HCEC 1CT (cell line): ENCODE data around the gene AMIGO3.
A peak's percentile ranks its signal among the peaks of the same experiment; 100 is the strongest.
"Not testable (repeated sequence)": the region's sequence is repeated elsewhere in the genome, so short reads cannot be mapped to it uniquely, and the experiment has no call there.

Source experiments
- DNase-seq: peaks from one replicate; pipeline ENCODE4 v3.0.0-alpha.2; 2017

The AMIGO3 gene, protein sequence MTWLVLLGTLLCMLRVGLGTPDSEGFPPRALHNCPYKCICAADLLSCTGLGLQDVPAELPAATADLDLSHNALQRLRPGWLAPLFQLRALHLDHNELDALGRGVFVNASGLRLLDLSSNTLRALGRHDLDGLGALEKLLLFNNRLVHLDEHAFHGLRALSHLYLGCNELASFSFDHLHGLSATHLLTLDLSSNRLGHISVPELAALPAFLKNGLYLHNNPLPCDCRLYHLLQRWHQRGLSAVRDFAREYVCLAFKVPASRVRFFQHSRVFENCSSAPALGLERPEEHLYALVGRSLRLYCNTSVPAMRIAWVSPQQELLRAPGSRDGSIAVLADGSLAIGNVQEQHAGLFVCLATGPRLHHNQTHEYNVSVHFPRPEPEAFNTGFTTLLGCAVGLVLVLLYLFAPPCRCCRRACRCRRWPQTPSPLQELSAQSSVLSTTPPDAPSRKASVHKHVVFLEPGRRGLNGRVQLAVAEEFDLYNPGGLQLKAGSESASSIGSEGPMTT

DNA sequence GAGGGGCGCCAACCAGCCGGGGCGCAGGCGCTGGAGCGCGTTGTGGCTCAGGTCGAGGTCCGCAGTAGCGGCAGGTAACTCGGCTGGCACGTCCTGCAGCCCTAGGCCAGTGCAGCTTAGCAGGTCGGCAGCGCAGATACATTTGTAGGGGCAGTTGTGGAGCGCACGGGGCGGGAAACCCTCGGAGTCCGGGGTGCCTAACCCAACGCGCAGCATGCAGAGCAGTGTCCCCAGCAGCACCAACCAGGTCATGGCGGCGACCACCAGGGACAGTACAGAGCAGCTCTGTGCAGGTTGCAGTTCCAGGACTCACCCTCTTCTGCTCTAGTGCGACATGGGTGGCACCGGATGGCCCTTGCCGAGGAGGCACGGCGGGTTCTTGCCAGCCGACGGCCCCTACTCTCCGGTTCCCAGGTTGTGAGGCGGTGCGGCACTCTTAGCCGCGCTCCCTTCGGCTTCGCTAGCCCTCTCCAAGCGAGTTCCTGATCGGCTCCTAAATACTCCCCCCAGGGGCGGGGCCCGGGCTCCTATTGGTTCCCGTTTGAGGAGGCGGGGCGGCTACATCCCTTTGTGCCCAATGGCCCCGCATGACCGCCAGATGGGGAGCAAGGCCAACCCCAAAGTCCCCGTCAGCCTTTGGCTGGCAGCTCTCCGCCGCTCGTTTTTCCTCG, at the start of gene AMIGO3:
Gene AMIGO3, minus strand, starts transcription at position 471 of the 671 bp plus-strand sequence. Its CDS starts 219 bp downstream, at position 252.
- peak; percentile 92 for DNase-seq

DNA sequence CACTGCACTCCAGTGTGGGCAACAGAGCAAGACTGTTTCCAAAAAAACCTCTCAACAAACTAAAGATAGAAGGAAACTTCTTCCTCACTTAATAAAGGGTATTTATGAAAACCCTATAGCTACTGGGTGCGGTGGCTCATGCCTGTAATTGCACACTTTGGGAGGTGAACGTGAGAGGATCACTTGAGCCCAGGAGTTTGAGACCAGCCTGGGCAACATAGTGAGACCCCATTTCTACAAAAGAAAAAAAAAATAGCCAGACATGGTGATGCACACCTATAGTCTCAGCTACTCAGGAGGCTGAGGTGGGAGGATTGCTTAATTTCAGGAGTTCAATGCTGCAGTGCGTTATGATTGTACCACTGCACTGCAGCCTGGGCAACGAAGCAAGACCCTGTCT, 44.5 kb upstream of the AMIGO3 start:
- no peak for DNase-seq

DNA sequence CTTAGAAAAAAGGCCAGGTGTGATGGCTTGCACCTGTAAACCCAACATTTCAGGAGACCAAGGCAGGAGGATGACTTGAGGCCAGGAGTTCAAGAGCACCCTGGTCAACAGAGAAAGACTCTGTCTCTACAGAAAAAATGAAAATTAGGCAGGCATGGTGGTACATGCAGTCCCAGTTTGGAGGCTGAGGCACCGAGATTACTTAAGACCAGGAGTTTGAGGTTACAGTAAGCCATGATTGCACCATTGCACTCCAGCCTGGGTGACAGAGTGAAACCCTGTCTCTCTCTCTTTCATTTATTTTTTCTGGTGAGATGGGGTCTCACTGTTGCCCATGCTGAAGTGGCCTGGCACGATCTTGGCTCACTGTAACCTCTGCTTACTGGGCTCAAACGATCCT, 42.2 kb upstream of the AMIGO3 start:
- no peak for DNase-seq

DNA sequence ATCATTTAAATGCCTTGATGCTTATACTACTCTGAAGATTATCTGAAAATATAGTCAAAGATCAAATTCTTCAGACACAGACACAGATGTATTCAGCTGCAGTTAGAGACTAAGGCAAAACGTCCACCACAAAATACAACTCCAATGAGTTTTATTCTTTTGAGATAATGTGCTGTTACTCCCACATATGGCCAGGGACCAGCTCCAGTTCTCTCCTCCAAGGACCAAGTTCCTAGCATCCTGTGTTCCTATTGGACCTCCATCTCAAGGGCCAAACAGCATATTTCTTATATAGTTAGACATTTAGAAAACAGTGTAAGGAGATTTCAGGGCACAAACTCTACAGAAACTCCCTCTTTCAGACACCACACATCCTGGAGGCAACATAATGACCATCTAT, 39.7 kb upstream of the AMIGO3 start:
- no peak for DNase-seq

DNA sequence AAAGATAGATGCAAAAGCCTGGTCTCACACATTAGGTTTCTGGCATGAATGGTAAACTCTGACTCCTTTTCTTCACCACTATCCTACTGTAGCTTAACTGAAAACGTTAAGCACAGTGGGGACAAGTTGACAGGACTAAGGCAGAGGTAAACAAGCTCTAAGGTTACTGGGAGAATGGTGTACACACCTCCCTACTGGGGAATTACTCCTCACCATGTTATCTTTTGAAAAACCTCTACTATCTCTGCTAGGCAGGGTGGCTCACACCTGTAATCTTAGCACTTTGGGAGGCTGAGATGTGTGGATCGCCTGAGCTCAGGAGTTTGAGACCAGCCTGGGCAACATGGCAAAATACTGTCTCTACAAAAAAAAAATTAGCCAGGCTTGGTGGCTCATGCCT, 37.7 kb upstream of the AMIGO3 start:
- DNase-seq = no peak

DNA sequence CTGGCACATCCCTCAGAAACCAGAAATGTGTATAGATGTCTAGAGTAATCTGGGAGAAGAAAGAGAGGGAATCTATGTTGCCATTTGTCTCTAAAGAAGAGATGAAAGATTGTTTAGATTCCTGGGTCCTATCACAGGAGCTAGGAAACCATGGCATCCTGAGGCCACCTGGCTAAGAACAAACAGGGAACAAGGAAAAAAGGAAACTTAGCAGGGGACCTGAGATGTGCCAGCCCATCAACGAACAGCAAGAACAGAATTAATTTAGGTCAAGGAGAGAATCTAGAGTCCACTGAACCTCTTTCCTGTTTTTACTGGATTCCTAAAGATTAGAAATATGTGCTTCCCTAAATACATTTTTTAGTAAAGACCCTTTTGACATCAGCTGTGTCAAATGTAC, 36.6 kb upstream of the AMIGO3 start:
- no peak for DNase-seq

DNA sequence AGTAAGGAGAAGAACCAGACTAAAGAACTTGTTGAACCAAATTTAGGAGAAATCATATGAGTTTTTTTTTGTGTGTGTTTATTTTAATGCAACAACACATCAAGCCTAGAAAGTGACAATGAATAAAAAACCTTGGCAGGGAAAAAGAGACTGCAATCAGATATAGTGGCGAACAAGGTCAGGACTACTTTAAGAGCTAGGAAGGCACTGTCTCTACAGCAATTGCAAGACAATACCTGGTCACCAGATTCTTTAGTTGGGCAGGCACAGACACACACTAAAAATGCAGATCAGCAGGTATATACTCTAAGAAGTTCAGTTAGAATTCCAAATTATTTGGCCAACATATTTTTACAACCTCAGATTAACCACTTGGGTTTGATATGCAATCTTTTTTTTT, 35.1 kb upstream of the AMIGO3 start:
- DNase-seq = no peak

DNA sequence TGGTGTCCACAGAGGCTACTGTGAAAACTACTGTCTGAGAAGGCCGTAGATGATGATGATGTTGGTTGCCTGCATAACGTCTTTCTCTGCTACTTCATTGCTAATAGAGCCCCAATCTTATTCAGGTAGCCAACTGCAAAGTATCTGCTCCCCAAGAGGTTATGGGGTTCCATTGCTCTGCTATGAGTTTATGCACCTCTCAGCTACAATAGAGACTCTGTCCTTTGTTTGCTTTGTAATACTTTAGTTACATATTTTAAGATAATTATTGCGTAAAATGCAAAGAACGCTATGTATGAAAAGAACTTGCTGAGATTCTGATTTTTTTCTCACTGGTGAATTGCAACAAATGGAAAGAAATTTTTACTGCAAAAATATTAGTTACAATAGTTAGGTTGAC, 32.0 kb upstream of the AMIGO3 start:
- DNase-seq = no peak

DNA sequence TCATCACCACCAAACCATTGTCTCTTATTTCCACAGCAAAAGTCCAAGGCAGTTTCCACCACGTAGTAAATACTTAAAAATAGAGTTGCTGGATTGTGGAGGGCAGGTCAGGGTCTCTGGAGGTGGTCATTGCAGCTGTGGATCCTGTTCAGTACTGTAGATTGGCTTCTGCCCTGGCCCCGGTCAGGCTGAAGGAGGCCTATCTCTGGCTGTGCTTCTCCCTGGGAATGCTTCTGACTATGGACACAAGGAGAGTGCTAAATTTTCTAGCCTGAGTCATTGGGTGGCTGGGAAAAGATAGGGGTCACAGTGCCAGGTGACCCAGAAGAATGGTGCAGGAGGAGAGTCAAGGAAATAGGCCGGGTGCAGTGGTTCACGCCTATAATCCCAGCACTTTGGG, 30.6 kb upstream of the AMIGO3 start:
- no peak for DNase-seq

DNA sequence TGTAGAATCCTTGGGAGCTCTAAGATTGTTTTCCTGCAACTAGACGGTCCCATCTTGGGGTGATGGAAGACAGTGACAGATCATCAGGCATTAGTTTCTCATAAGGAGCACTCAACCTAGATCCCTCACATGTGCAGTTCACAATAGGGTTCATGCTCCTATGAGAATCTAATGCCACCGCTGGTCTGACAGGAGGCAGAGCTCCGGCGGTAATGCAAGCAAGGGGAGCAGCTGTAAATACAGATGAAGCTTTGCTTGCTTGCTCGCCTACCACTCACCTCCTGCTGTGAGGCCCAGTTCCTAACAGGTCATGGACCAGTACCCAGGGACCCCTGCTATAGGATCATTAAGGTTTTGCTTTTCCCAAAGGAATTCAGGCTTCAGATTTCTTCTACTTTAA, 29.4 kb upstream of the AMIGO3 start:
- DNase-seq = not testable (repeated sequence)

DNA sequence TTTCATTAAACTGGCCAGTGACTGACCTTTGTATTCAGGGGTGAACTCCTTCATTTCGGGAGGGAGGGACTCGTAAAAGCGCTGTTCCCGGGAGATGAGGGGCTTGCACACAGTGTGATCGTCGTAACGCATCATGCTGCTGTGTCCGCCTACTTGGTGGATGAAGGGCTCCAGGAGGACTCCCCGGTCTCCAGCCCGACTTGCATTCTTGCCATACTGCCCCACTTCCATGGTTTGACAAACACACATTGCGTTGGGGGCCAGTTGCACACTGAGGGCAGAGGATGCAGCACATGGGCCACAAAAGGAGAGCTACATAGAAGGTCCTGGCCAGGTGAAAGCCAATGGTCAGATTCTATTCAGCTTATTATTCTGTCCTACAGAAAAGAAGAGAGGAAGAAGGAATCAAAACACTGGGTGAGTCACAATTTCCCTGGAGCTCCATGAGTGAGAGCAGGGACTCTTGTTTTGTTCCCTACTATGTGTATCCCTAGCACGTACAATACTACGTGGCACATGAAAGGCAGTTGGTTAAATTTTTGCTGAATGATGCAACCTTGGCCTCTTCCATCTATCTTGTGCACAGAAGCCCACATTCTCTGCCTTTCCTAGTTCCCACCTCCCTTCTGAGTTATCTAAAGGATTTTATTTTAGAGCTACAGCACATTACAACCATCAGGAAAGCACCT, 28.5 kb upstream of the AMIGO3 start:
- peak; percentile 39 for DNase-seq

DNA sequence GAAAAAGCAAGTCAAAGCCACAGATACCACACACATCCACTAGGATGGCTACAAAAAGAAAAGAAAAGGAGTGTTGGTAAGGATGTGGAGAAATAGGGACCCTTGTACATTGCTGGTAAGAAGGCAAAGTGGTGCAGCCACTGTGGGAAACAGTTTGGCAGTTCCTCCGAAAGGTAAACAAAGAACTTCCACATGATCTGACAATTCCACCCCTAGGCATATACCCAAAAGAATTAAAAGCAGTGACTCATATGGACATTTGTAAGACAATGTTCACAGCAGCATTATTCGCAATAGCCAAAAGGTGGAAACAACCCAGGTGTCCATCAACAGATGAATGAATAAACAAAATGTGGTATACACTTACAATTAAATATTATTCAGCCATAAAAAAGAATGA, 26.5 kb upstream of the AMIGO3 start:
- peak; percentile 12 for DNase-seq

DNA sequence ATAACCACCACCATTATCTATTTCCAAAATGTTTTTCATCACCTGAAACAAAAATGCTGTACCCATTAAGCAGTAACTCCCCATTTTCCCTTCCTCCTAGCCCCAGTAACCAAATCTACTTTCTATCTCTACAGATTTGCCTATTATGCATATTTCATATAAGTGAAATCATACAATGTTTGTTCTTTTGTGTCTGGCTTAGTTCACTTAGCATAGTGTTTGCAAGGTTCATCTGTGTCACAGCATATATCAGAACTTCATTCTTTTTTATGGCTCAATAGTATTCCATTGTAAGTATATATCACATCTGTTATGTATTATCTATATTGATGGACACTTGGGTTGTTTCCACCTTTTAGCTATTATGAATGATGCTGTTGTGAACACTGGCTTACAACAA, 20.9 kb upstream of the AMIGO3 start:
- no peak for DNase-seq

DNA sequence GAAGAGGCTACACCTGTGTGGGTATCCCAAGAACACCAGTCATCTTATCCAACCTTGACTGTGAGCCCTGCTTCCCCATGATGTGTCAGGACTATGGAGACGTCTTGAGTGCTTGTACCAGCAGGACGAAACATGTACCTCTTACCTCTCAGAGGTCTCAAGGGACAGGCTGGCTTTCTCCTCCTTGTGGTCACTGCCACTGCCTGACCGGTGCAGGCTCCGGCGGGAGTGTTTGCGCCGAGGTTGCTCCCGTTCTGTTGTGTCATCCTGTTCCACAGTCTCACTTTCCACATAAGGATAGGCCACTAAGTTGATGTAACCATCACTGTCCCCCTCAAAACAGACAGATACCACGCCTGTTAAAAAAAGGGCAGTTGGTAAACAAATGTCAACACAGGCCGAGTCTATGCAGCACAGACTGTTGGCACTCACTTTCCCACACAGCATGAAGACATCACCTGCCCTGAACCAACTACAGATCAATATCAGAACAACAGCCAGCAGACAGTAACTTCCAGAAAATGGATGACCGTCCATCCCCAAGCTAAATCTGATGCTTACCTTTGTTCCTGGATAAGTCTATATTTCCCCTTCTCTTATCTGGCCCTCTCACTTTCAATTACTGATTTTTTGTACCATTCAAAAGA, 18.7 kb upstream of the AMIGO3 start:
- no peak for DNase-seq

DNA sequence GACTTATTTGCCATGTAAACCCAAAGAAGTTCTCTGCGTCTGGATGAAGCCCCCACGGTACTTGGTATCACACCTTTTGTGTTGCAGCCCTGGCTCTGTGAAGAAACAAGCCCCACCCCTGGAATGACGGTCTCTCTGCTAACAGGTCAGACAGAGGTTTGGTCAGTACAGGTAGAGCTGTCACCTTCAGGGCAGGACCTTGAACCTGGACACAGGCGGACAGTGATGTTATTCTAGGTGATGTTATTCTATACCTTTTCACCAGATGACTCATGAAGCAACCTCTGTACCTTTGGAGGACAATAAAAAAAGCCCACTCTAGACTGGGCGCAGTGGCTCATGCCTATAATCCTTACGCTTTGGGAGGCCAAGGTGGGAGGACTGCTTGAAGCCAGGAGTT, 15.3 kb upstream of the AMIGO3 start:
- no peak for DNase-seq

DNA sequence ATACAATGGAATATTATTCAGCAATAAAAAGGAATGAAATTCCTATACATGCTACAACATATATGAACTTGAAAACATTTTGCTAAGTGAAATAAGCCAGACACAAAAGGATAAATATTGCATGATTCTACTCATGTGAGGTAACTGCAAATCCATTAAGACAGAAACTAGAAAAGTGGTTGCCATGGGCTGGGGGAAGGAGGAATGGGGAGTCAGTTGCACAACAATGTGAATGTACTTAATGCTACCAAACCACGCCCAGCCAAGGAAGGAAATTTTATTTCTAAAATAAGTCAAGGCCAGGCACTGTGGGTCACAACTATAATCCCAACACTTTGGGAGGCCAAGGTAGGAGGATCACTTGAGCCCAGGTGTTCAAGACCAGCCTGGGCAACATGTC, 14.1 kb upstream of the AMIGO3 start:
- DNase-seq = no peak

DNA sequence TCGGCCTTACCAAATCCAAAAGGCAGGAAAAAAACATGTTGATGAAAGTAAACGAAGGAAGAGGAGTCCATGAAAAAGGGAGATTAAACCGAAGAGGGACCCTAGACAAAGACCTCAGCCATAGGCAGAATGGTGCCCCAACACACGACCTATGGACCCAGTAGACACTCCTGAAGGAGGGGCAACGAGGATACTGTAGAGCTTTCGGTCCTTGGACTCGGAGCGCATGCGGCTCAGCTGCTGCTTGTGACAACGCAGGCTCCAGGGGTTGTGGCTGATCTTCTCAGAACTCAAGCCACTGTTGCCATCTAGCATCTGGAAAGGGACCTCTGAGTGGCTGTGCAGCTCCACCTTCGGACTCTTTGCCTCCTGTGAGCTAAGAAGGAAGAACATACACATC, 13.1 kb upstream of the AMIGO3 start:
- DNase-seq = no peak

DNA sequence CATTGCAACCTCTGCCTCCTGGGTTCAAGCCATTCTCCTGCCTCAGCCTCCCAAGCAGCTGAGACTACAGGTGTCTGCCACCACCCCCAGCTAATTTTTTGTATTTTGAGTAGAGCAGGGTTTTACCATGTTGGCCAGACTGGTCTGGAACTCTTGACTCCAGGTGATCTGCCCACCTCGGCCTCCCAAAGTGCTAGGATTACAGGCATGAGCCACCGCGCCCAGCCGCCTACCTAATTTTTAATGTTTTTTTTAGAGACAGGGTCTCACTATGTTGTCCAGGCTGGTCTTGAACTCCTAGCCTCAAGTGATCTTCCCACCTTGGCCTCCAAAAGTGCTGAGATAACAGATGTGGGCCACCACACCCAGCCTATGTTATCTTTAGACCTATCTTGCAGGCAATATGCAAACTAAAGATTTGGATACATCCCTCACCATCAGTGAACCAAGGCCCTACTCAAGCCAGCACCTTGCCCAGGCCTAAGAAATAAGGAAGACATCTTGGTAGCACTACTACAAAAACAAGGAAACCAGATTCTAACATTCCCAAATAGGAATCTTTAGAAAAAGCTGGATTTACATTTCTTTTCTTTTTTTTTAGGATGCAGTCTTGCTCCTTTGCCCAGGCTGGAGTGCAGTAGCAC, 10.6 kb upstream of the AMIGO3 start:
- DNase-seq = no peak

DNA sequence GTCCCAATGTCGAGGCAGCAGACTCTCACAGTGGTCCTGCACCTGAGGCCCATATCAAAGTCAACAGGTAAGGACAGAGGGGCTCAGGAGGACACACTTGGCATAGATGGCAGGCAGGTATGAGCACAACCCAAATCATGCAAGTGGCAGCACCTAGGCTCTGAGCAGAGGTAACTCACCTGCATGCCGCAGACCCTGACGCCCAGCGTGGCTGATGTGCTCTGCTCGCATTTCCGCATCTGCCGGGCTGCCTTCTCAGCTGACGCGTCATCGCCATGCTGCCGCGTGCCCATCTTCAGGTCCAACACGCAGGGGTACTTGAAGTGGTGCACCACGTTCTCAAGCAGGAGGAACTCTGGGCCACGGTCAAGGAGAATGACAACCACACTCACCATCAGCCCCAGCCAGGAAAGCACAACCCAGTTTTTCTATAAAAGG, 8.5 kb upstream of the AMIGO3 start:
- DNase-seq = no peak

DNA sequence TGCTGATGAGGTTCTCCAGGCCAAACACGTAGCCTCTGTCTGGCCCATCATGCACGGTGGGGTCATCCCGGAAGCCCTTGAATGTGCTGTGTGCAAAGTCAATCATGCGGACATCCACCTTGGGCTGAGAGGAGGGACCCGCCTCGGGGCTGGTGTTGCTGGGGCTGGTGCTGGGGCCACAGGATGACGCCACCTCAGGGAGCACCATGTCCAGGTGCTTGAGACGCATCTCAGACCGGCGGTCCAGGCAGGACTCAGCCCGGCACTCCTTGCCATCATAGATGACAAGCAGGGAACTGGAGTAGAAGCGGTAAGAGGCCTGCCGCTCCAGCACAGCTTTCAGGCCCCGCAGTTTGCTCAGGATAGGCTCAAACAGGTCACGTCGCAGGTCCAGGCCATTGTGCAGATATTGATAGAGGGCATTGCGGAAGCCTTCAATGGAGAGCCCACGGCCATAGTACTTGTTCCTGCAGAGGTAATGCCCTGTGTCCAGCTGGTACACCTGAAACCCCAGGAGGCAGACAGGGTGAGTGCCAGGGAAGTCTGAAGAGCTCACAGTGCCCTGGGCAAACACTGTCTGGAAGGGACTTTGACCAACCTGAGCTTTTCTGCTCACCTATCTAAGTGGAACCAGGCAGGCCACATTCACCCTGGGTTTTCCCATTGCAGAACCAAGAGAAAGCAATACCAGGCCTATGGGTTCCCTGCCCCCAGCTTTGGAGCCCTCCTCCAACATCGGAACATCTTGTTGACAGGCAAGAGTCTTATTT, 7.9 kb upstream of the AMIGO3 start:
- no peak for DNase-seq

DNA sequence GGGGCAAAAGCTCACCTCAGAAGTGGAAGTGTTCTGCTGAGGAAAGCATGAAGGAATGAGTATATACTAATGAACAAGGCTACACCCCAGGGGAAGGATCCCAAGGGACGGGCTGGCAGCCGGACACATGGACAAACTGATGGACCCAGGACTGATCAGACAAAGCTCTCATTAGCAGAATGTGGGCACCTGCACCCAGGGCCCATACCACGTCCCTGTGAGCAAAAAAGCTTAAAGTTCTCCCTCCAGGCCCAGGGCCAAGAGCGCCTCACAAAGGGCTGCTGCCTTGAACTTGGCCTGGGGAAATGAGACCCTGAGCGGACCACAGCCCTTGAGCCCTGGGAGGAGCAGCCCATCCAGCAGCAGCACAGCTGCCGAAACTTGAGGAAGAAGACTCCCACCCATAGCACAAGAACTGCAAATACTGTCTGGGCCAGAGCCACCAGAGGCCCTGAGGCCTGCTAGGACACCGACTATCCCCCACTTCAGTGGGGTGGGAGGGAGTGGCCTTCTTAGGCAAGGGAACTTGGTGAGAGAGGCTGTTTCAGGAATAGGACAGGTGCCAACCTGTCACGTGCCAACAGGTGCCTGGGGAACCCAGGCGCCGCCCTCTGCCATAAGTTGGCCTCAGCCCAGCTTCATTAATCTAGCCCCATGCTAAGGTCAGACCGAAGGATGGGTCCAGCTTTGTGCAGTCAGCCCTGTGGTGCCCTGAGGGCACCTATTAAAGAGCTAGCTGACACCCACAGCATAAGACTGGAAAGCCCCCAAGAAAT, 6.6 kb upstream of the AMIGO3 start:
- no peak for DNase-seq
